Chondrocyte (in vitro differentiated cells): ENCODE results near the gene ATP13A1. TPM values are rescaled to one million over a fixed set of nuclear protein-coding genes. Genes with fewer than 3 reads are reported as not detected.
"Not testable (repeated sequence)": the region's sequence is repeated elsewhere in the genome, so short reads cannot be mapped to it uniquely, and the experiment has no call there.

Experiments used
- DNase-seq: peaks from one replicate; pipeline ENCODE4 v3.0.0; 2021; ENCODE audit warnings: mixed read lengths, low spot score
- H3K27ac Mint-ChIP-seq: one replicate; pipeline ENCODE4 v1.8.0; 2021; ENCODE audit warnings: mild to moderate bottlenecking, moderate library complexity, mixed read lengths; ENCODE audit not compliant: unreplicated experiment
- H3K27me3 Mint-ChIP-seq: 2 replicates; pipeline ENCODE4 v1.8.0; 2021; ENCODE audit warnings: low read depth, mixed read lengths
- H3K36me3 Mint-ChIP-seq: 2 replicates; pipeline ENCODE4 v1.8.0; 2021; ENCODE audit warnings: low read depth, mixed read lengths
- H3K4me1 Mint-ChIP-seq: 2 replicates; pipeline ENCODE4 v1.8.0; 2021; ENCODE audit warnings: low read depth, mild to moderate bottlenecking, mixed read lengths
- H3K4me3 Mint-ChIP-seq: one replicate; pipeline ENCODE4 v1.8.0; 2021; ENCODE audit warnings: mild to moderate bottlenecking, moderate library complexity, mixed read lengths; ENCODE audit not compliant: unreplicated experiment
- H3K9me3 Mint-ChIP-seq: 2 replicates; pipeline ENCODE4 v1.8.0; 2021; ENCODE audit warnings: low read depth, mixed read lengths
- CTCF ChIP-seq: fragments of 200-600 bp; sonication (generic); IDR thresholded peaks from 2 replicates; pipeline ENCODE4 v1.5.0; 2021; ENCODE audit warnings: antibody characterized with exemption, mild to moderate bottlenecking, moderate library complexity
- total RNA-seq: library from RNA; stranded (reverse); gene quantifications from 3 replicates; pipeline ENCODE4 v1.2.1, GENCODE V29; 2021

The ATP13A1 gene
- total RNA-seq, 1 donor from 2014 or later = 48.8 TPM

- DNase-seq = no peak
- Mint-ChIP-seq H3K27ac (no peak overlapping the region), H3K9me3 (no peaks in the 10 kb centered on the region), H3K4me1 (peaks cover 6% of the 10 kb centered on the region), H3K27me3 (no peaks in the 10 kb centered on the region), H3K4me3 (no peak overlapping the region), H3K36me3 (no peaks in the 10 kb centered on the region)
- TF ChIP-seq CTCF = no peak
Measured at GRCh38 chr19:19606021-19606420, 57.5 kb downstream of the ATP13A1 start.

GRCh38 chr19:19602713-19603324, 60.7 kb downstream of the ATP13A1 start:
- no peaks in the 10 kb centered on the region for H3K4me1 Mint-ChIP-seq
- no peak for TF ChIP-seq CTCF
- no peak overlapping the region for H3K4me3 Mint-ChIP-seq
- no peaks in the 10 kb centered on the region for H3K9me3 Mint-ChIP-seq
- no peak for DNase-seq
- no peak overlapping the region for H3K27ac Mint-ChIP-seq
- H3K36me3 Mint-ChIP-seq = no peaks in the 10 kb centered on the region
- H3K27me3 Mint-ChIP-seq = no peaks in the 10 kb centered on the region

- TF ChIP-seq CTCF = no peak
- H3K27me3 Mint-ChIP-seq = no peaks in the 10 kb centered on the region
- H3K4me3 Mint-ChIP-seq = no peak overlapping the region
- no peaks in the 10 kb centered on the region for H3K9me3 Mint-ChIP-seq
- H3K27ac Mint-ChIP-seq = no peak overlapping the region
- no peaks in the 10 kb centered on the region for H3K36me3 Mint-ChIP-seq
- no peaks in the 10 kb centered on the region for H3K4me1 Mint-ChIP-seq
- DNase-seq = no peak
Measured at GRCh38 chr19:19602136-19602712, 61.3 kb downstream of the ATP13A1 start.

- TF ChIP-seq CTCF = no peak
Measured at GRCh38 chr19:19600793-19601330, 62.6 kb downstream of the ATP13A1 start.

GRCh38 chr19:19598728-19599451, 64.6 kb downstream of the ATP13A1 start:
- DNase-seq, H3K27ac Mint-ChIP-seq, H3K9me3 Mint-ChIP-seq, H3K27me3 Mint-ChIP-seq, H3K4me3 Mint-ChIP-seq, H3K36me3 Mint-ChIP-seq, H3K4me1 Mint-ChIP-seq: not testable (repeated sequence)

More at GRCh38 chr19:19600793-19601330, 62.6 kb downstream of the ATP13A1 start:
- H3K27me3 Mint-ChIP-seq = no peaks in the 10 kb centered on the region
- H3K9me3 Mint-ChIP-seq = no peaks in the 10 kb centered on the region
- H3K4me3 Mint-ChIP-seq = no peak overlapping the region
- DNase-seq = no peak
- H3K36me3 Mint-ChIP-seq = no peaks in the 10 kb centered on the region
- H3K27ac Mint-ChIP-seq = no peak overlapping the region
- H3K4me1 Mint-ChIP-seq = peaks cover 2% of the 10 kb centered on the region
